ENCODE measurements around the gene MSI2. TPM values are rescaled to one million over a fixed set of nuclear protein-coding genes. Genes with fewer than 3 reads are reported as not detected.

Gene MSI2
- total RNA-seq, 1 experiment from 2014 or later = 75.0 TPM

- DNase-seq (ENCODE audit: low spot score) = peak; percentile 29
- in situ Hi-C loops (cut with HindIII; ENCODE audit: low sequenced_read_pairs) = no loop called here
Observed at GRCh38 chr17:57478478-57479250, 222.3 kb downstream of the MSI2 start.

- peak; percentile 76 for DNase-seq (ENCODE audit: low spot score)
Observed at GRCh38 chr17:57480438-57481196, 224.3 kb downstream of the MSI2 start.

GRCh38 chr17:57481910-57482391, 225.6 kb downstream of the MSI2 start:
- DNase-seq (ENCODE audit: low spot score) = no peak
- in situ Hi-C loops (cut with HindIII; ENCODE audit: low sequenced_read_pairs) = no loop called here

More at GRCh38 chr17:57480438-57481196, 224.3 kb downstream of the MSI2 start:
- in situ Hi-C loops (cut with HindIII; ENCODE audit: low sequenced_read_pairs) = no loop called here

GRCh38 chr17:57482657-57483056, 226.3 kb downstream of the MSI2 start:
- in situ Hi-C loops (cut with HindIII; ENCODE audit: low sequenced_read_pairs) = no loop called here
- DNase-seq (ENCODE audit: low spot score) = no peak

GRCh38 chr17:57484081-57484666, 227.9 kb downstream of the MSI2 start:
- in situ Hi-C loops (cut with HindIII; ENCODE audit: low sequenced_read_pairs) = no loop called here

GRCh38 chr17:57484826-57485565, 228.7 kb downstream of the MSI2 start:
- in situ Hi-C loops (cut with HindIII; ENCODE audit: low sequenced_read_pairs) = loop anchor here (5.0 kb wide), 1 partner anchor 78 kb away; no protein-coding TSS in a partner anchor

More at GRCh38 chr17:57484081-57484666, 227.9 kb downstream of the MSI2 start:
- no peak for DNase-seq (ENCODE audit: low spot score)

GRCh38 chr17:57485566-57485865, 229.2 kb downstream of the MSI2 start:
- no peak for DNase-seq (ENCODE audit: low spot score)
- in situ Hi-C loops (cut with HindIII; ENCODE audit: low sequenced_read_pairs) = loop anchor here (5.0 kb wide), 1 partner anchor 78 kb away; no protein-coding TSS in a partner anchor

More at GRCh38 chr17:57484826-57485565, 228.7 kb downstream of the MSI2 start:
- no peak for DNase-seq (ENCODE audit: low spot score)

- in situ Hi-C loops (cut with HindIII; ENCODE audit: low sequenced_read_pairs) = loop anchor here (5.0 kb wide), 1 partner anchor 79 kb away; no protein-coding TSS in a partner anchor
- DNase-seq (ENCODE audit: low spot score) = no peak
Observed at GRCh38 chr17:57485916-57486881, 229.9 kb downstream of the MSI2 start.

- in situ Hi-C loops (cut with HindIII; ENCODE audit: low sequenced_read_pairs) = loop anchor here (5.0 kb wide), 1 partner anchor 80 kb away; no protein-coding TSS in a partner anchor
- DNase-seq (ENCODE audit: low spot score) = peak; percentile 94
Observed at GRCh38 chr17:57486882-57487301, 230.6 kb downstream of the MSI2 start.

- in situ Hi-C loops (cut with HindIII; ENCODE audit: low sequenced_read_pairs) = loop anchor here (5.0 kb wide), 1 partner anchor 80 kb away; no protein-coding TSS in a partner anchor
Observed at GRCh38 chr17:57487573-57487972, 231.2 kb downstream of the MSI2 start.

GRCh38 chr17:57488856-57489255, 232.5 kb downstream of the MSI2 start:
- DNase-seq (ENCODE audit: low spot score) = no peak
- in situ Hi-C loops (cut with HindIII; ENCODE audit: low sequenced_read_pairs) = loop anchor here (5.0 kb wide), 1 partner anchor 82 kb away; no protein-coding TSS in a partner anchor

More at GRCh38 chr17:57487573-57487972, 231.2 kb downstream of the MSI2 start:
- DNase-seq (ENCODE audit: low spot score) = no peak

GRCh38 chr17:57489321-57489720, 233.0 kb downstream of the MSI2 start:
- in situ Hi-C loops (cut with HindIII; ENCODE audit: low sequenced_read_pairs) = loop anchor here (5.0 kb wide), 1 partner anchor 82 kb away; no protein-coding TSS in a partner anchor
- no peak for DNase-seq (ENCODE audit: low spot score)

- in situ Hi-C loops (cut with HindIII; ENCODE audit: low sequenced_read_pairs) = no loop called here
- DNase-seq (ENCODE audit: low spot score) = no peak
Observed at GRCh38 chr17:57490111-57490845, 234.0 kb downstream of the MSI2 start.

- in situ Hi-C loops (cut with HindIII; ENCODE audit: low sequenced_read_pairs) = no loop called here
- DNase-seq (ENCODE audit: low spot score) = peak; percentile 53
Observed at GRCh38 chr17:57490890-57491289, 234.6 kb downstream of the MSI2 start.

- in situ Hi-C loops (cut with HindIII; ENCODE audit: low sequenced_read_pairs) = no loop called here
- no peak for DNase-seq (ENCODE audit: low spot score)
Observed at GRCh38 chr17:57493171-57493570, 236.8 kb downstream of the MSI2 start.

- DNase-seq (ENCODE audit: low spot score) = no peak
- in situ Hi-C loops (cut with HindIII; ENCODE audit: low sequenced_read_pairs) = no loop called here
Observed at GRCh38 chr17:57493625-57494024, 237.3 kb downstream of the MSI2 start.

- in situ Hi-C loops (cut with HindIII; ENCODE audit: low sequenced_read_pairs) = no loop called here
- no peak for DNase-seq (ENCODE audit: low spot score)
Observed at GRCh38 chr17:57494443-57494842, 238.1 kb downstream of the MSI2 start.
